K562 treated with DMSO at 1 percent for 24 hours (cell line): ENCODE results near the gene FBXW11. TPM values are rescaled to one million over a fixed set of nuclear protein-coding genes. Genes with fewer than 3 reads are reported as not detected.

Experiments used
- total RNA-seq: library from RNA; unstranded; fragments of 300-600 nt; gene quantifications from 2 replicates; pipeline ENCODE4 v1.2.3, GENCODE V29; 2022; ENCODE audit warnings: low read depth; ENCODE audit not compliant: insufficient read depth

FBXW11 gene
- total RNA-seq: 17.6 and 21.8 TPM in 2 replicates

GRCh38 chr5:172006321-172007174, at the start of gene FBXW11:
Gene FBXW11, minus strand, starts transcription at chr5:172006638. Its CDS starts 136 bp downstream, at chr5:172006502.

Other genes starting within 250 kb of the FBXW11 start
- gene SMIM23, start 220.8 kb downstream of the FBXW11 start, total RNA-seq: not detected in 2 replicates
- gene STK10, start 181.6 kb upstream of the FBXW11 start, total RNA-seq: 7.3 and 7.9 TPM in 2 replicates
- gene EFCAB9, start 187.5 kb upstream of the FBXW11 start, total RNA-seq: not detected in 2 replicates